Peyer's patch (tissue), 4 donors: Measurements from ENCODE around the gene NARS2. TPM values are rescaled to one million over a fixed set of nuclear protein-coding genes. Genes with fewer than 3 reads are reported as not detected.
"Not testable (repeated sequence)": the region's sequence is repeated elsewhere in the genome, so short reads cannot be mapped to it uniquely, and the experiment has no call there.

Source experiments
- DNase-seq, 3 donors: peaks; one replicate each; pipeline ENCODE4 v3.0.0-alpha.2; 2017 to 2019
- H3K27ac ChIP-seq, 4 donors: fragments of 200-600 bp; sonication (generic); one replicate each; pipeline ENCODE4 v1.5.1; 2016 to 2019
- H3K27me3 ChIP-seq, 2 donors: fragments of 200-600 bp; sonication (generic); one replicate each; pipeline ENCODE4 v1.5.1; 2019
- H3K36me3 ChIP-seq, 3 donors: fragments of 200-600 bp; sonication (generic); one replicate each; pipeline ENCODE4 v1.5.1; 2016 to 2019
- H3K4me1 ChIP-seq, 4 donors: fragments of 200-600 bp; sonication (generic); one replicate each; pipeline ENCODE4 v1.5.1; 2016 to 2019
- H3K4me3 ChIP-seq, 4 donors: fragments of 200-600 bp; sonication (generic); 1 replicate in 3 of 4; 2 replicates in 1 of 4; pipeline ENCODE4 v1.5.1; 2016 to 2019; ENCODE audit warnings: mild to moderate bottlenecking in 1 of 4
- H3K9me3 ChIP-seq, 4 donors: fragments of 200-600 bp; sonication (generic); one replicate each; pipeline ENCODE4 v1.5.1; 2016 to 2019; ENCODE audit warnings: mild to moderate bottlenecking in 1 of 4
- POLR2A ChIP-seq, 2 donors: fragments of 450-650 bp; IDR thresholded peaks; one replicate each; pipeline ENCODE4 v1.5.1; 2017; ENCODE audit warnings: antibody characterized with exemption in 2 of 2, mild to moderate bottlenecking in 2 of 2, moderate library complexity in 2 of 2
- total RNA-seq, 4 donors: library from RNA; depleted of rRNA; stranded (reverse); fragments of >200 nt; gene quantifications; one replicate each; pipeline ENCODE4 v1.1.0, GENCODE V29; 2016
- TF ChIP-seq, protein P1 (sequence below), 6 experiments: fragments of 450-650 bp in 4 of 6; fragments of 200-600 bp in 2 of 6; sonication (generic) in 1 of 6; IDR thresholded peaks; one replicate each; pipeline ENCODE4 v1.5.1; 2017 to 2019; ENCODE audit warnings: antibody characterized with exemption in 6 of 6, mild to moderate bottlenecking in 3 of 6, moderate library complexity in 1 of 6

The NARS2 gene
- total RNA-seq, 4 donors from 2014 or later: 7.7 to 28.9 (median 10.7) TPM

DNA sequence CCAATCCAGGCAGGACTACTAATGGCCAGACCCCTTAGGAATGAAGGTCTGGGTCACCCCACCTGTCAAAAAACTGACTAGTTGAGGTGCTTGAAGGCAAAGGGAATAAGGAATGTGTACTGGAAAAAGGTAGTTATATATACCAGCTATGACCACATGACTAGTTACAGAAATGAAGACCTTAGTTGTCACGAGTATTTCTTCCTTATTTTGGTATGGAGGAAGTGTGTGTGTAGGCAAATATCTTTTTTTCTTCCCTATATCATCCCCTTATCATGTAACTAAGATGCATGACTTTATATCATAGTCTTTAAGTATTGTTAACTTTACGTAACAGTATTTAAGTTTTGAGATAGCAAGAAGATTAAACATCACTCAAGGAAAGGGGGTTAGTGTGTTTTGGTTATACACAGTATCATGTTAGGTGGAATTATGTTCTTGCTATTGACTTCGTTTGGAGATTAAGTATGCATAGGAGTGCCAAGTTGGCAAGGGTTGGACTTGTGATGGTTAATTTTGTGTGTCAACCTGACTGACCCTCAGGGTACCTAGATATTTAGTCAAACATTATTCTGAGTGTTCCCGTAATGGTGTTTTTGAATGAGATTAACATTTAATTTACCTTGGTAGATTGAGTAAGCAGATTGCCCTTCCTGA is 38.2 kb upstream of the NARS2 start:
- no peak for DNase-seq
- no peaks in the 10 kb centered on the region for H3K27me3 ChIP-seq
- H3K4me3 ChIP-seq: no peak overlapping the region
- no peak overlapping the region for H3K27ac ChIP-seq
- H3K36me3 ChIP-seq: no peaks in the 10 kb centered on the region
- TF ChIP-seq POLR2A (IDR thresholded peaks at IDR 0.05): no peak
- no peaks in the 10 kb centered on the region for H3K9me3 ChIP-seq
- no peaks in the 10 kb centered on the region for H3K4me1 ChIP-seq

DNA sequence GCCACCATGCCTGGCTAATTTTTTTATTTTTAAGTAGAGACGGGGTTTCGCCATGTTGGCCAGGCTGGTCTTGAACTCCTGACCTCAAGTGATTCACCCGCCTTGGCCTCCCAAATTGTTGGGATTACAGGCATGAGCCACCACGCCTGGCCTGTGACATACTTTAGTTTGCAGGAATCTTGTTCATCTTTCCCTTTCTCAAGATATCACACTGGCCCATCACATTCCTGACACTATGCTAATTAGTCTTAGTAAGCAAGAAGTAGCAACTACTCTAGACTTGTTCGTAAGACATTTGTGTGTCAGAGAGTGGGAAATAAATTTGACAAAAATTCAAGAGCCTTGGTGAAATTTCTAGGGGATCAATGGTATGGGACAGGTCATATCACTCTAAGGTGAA is 34.7 kb upstream of the NARS2 start:
- DNase-seq, H3K27ac ChIP-seq: not testable (repeated sequence)

DNA sequence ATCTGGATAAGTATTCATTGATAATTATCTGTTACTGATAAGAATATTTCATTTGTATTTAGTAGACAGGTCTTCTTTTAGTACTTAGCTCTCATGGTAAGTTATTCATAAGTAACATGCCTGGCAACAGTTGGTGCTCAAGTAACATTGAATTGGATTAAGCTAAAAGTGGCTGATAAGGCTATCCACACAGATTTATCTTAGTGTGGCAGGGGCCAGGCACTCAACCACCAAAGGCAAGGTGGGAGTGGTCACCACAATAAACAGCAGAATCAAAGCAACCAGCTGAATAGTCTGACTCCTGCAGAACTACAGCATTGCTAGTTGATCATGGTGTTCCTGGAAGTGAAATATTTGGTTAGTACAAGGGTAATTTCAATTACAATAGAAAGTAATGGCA is 33.0 kb upstream of the NARS2 start:
- Histone ChIP-seq H3K27me3 (no peaks in the 10 kb centered on the region), H3K36me3 (no peaks in the 10 kb centered on the region), H3K4me3 (no peak overlapping the region), H3K27ac (no peak overlapping the region), H3K9me3 (no peaks in the 10 kb centered on the region), H3K4me1 (no peaks in the 10 kb centered on the region)
- DNase-seq: no peak
- TF ChIP-seq, protein P1, sequence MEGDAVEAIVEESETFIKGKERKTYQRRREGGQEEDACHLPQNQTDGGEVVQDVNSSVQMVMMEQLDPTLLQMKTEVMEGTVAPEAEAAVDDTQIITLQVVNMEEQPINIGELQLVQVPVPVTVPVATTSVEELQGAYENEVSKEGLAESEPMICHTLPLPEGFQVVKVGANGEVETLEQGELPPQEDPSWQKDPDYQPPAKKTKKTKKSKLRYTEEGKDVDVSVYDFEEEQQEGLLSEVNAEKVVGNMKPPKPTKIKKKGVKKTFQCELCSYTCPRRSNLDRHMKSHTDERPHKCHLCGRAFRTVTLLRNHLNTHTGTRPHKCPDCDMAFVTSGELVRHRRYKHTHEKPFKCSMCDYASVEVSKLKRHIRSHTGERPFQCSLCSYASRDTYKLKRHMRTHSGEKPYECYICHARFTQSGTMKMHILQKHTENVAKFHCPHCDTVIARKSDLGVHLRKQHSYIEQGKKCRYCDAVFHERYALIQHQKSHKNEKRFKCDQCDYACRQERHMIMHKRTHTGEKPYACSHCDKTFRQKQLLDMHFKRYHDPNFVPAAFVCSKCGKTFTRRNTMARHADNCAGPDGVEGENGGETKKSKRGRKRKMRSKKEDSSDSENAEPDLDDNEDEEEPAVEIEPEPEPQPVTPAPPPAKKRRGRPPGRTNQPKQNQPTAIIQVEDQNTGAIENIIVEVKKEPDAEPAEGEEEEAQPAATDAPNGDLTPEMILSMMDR (IDR thresholded peaks at IDR 0.05): no peak
- TF ChIP-seq POLR2A (IDR thresholded peaks at IDR 0.05): no peak

More for the DNA sequence above, 34.7 kb upstream of the NARS2 start:
- not testable (repeated sequence) for H3K27me3 ChIP-seq, H3K36me3 ChIP-seq, H3K4me3 ChIP-seq, H3K4me1 ChIP-seq, H3K9me3 ChIP-seq

DNA sequence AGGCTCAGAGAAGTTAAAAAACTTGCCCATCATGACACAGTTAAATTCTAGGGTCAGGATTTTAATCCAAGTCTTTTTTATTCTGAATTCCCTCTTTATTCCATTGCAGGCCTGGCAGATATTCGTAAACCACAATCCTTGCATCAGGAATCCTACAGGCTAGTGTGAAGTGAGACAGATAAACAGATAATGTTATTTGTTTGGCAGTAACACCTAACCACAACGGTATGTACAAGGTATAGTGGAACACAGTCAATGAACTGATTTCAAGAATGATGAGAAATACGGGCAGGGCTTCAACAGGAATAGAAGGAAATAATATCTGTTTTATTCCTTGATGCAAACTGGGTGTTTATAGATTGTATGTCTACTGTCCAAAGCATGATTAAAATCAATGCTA is 32.0 kb upstream of the NARS2 start:
- Histone ChIP-seq H3K36me3 (no peaks in the 10 kb centered on the region), H3K27ac (no peak overlapping the region), H3K4me1 (no peaks in the 10 kb centered on the region), H3K27me3 (no peaks in the 10 kb centered on the region), H3K4me3 (no peak overlapping the region), H3K9me3 (no peaks in the 10 kb centered on the region)
- TF ChIP-seq POLR2A (IDR thresholded peaks at IDR 0.05): no peak
- TF ChIP-seq, protein P1 (IDR thresholded peaks at IDR 0.05): no peak
- DNase-seq: no peak

DNA sequence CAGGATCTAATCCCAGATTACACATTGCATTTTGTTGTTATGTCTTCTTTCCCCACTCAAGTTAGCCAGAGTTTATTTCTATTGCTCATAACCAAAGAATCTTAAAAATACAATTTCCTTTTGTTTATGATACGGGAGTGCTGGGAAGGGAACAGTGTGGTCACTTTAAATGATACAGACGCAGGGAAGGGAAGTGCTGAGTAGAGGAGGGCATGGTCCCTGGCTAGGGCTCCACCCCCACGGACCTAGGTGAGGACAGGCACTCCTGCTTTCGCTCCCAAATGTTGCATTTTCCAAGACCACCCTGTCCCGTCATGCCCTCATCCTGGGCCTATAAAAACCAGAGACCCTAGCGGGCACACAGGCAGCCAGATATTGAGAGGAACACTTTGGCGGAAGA is 30.6 kb upstream of the NARS2 start:
- H3K4me1 ChIP-seq: no peaks in the 10 kb centered on the region
- no peak for TF ChIP-seq POLR2A (IDR thresholded peaks at IDR 0.05)
- TF ChIP-seq, protein P1 (IDR thresholded peaks at IDR 0.05): no peak
- H3K4me3 ChIP-seq: no peak overlapping the region
- H3K27me3 ChIP-seq: no peaks in the 10 kb centered on the region
- H3K9me3 ChIP-seq: no peaks in the 10 kb centered on the region
- no peaks in the 10 kb centered on the region for H3K36me3 ChIP-seq
- no peak overlapping the region for H3K27ac ChIP-seq
- DNase-seq: no peak

DNA sequence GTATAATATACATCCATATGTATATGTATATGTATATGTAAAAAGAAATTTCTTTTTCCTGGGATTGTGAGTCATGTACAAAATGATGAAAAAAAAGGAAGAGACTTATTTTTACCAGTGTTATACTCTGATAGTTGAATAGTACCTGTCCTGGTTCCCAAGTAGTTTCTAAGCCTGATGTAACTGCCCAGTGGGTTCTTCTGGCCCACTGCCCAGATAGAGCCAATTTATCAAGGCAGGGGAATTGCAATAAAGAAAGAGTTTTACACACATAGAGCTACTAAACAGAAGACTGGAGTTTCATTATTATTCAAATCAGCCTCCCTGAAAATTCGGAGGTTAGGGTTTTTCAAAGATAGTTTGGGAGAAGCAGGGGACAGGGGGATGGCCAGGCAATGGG is 29.1 kb upstream of the NARS2 start:
- Histone ChIP-seq H3K9me3 (no peaks in the 10 kb centered on the region), H3K4me3 (no peak overlapping the region)

DNA sequence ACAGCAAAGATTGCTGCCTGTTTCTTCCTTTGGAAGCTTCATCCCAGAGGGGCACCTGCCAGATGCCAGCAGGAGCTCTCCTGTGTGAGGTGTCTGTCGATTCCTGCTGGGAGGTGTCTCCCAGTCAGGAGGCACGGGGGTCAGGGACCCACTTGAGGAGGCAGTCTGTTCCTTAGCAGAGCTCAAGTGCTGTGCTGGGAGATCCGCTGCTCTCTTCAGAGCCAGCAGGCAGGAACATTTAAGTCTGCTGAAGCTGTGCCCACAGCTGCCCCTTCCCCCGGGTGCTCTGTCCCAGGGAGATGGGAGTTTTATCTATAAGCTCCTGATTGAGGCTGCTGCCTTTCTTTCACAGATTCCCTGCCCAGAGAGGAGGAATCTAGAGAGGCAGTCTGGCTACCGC is 28.1 kb upstream of the NARS2 start:
- not testable (repeated sequence) for H3K36me3 ChIP-seq

More for the DNA sequence above, 29.1 kb upstream of the NARS2 start:
- Histone ChIP-seq H3K4me1 (no peaks in the 10 kb centered on the region), H3K36me3 (no peaks in the 10 kb centered on the region), H3K27ac (no peak overlapping the region), H3K27me3 (no peaks in the 10 kb centered on the region)
- TF ChIP-seq, protein P1 (IDR thresholded peaks at IDR 0.05): no peak
- TF ChIP-seq POLR2A (IDR thresholded peaks at IDR 0.05): no peak
- DNase-seq: no peak

DNA sequence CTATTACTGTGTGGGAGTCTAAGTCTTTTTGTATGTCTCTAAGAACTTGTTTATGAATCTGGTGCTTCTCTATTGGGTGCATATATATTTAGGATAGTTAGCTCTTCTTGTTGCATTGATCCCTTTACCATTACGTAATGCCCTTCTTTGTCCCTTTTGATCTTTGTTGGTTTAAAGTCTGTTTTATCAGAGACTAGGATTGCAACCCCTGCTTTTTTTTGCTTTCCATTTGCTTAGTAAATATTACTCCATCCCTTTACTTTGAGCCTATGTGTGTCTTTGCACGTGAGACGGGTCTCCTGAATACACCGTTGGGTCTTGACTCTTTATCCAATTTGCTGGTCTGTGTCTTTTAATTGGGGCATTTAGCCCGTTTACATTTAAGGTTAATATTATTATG is 26.4 kb upstream of the NARS2 start:
- H3K9me3 ChIP-seq, H3K27ac ChIP-seq, H3K27me3 ChIP-seq, DNase-seq, H3K36me3 ChIP-seq, H3K4me3 ChIP-seq, H3K4me1 ChIP-seq: not testable (repeated sequence)

More for the DNA sequence above, 28.1 kb upstream of the NARS2 start:
- H3K4me3 ChIP-seq, DNase-seq, H3K27ac ChIP-seq, H3K4me1 ChIP-seq, H3K9me3 ChIP-seq, H3K27me3 ChIP-seq: not testable (repeated sequence)

DNA sequence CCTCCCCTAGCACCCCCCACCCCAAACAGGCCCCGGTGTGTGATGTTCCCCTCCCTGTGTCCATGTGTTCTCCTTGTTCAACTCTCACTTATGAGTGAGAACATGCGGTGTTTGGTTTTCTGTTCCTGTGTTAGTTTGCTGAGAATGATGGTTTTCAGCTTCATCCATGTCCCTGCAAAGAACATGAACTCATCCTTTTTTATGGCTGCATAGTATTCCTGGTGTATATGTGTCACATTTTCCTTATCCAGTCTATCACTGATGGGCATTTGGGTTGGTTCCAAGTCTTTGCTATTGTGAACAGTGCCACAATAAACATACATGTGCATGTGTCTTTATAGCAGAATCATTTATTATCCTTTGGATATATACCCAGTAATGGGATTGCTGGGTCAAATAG is 22.9 kb upstream of the NARS2 start:
- not testable (repeated sequence) for H3K27ac ChIP-seq, H3K4me3 ChIP-seq, H3K4me1 ChIP-seq, H3K36me3 ChIP-seq, H3K9me3 ChIP-seq, H3K27me3 ChIP-seq, DNase-seq
